A549 treated with dexamethasone at 1 μM for 4 hours (cell line): ENCODE results near the gene AFMID. TPM values are rescaled to one million over a fixed set of nuclear protein-coding genes. Genes with fewer than 3 reads are reported as not detected.

Experiments
- total RNA-seq: library from RNA; stranded (reverse); fragments of 200-300 nt; extraction: Qiagen RNA extraction; gene quantifications from 5 replicates; pipeline ENCODE4 v1.2.3, GENCODE V29; 2022

Gene AFMID
- total RNA-seq = 37.6 to 51.2 TPM (median 41.4 TPM) in 5 replicates

GRCh38 chr17:78186692-78187595, at the start of gene AFMID, which contains the start of gene TK1:
Gene AFMID (plus strand): TSS chr17:78187362. CDS start chr17:78187371, 9 bp downstream.
Gene TK1 (minus strand): TSS chr17:78187052. CDS start chr17:78186994, 58 bp downstream.

GRCh38 chr17:78168242-78168902, 18.8 kb upstream of the AFMID start, which contains the start of gene SYNGR2:
Gene SYNGR2 (plus strand): TSS chr17:78168581. CDS start chr17:78168617, 36 bp downstream.

DNA sequence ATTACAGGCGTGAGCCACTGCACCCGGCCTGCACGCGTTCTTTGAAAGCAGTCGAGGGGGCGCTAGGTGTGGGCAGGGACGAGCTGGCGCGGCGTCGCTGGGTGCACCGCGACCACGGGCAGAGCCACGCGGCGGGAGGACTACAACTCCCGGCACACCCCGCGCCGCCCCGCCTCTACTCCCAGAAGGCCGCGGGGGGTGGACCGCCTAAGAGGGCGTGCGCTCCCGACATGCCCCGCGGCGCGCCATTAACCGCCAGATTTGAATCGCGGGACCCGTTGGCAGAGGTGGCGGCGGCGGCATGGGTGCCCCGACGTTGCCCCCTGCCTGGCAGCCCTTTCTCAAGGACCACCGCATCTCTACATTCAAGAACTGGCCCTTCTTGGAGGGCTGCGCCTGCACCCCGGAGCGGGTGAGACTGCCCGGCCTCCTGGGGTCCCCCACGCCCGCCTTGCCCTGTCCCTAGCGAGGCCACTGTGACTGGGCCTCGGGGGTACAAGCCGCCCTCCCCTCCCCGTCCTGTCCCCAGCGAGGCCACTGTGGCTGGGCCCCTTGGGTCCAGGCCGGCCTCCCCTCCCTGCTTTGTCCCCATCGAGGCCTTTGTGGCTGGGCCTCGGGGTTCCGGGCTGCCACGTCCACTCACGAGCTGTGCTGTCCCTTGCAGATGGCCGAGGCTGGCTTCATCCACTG, 27.0 kb downstream of the AFMID start, which contains the start of gene BIRC5:
TSS of gene BIRC5 (plus strand) at position 238 of the 690 bp plus-strand sequence. CDS start at position 302, 64 bp downstream.

DNA sequence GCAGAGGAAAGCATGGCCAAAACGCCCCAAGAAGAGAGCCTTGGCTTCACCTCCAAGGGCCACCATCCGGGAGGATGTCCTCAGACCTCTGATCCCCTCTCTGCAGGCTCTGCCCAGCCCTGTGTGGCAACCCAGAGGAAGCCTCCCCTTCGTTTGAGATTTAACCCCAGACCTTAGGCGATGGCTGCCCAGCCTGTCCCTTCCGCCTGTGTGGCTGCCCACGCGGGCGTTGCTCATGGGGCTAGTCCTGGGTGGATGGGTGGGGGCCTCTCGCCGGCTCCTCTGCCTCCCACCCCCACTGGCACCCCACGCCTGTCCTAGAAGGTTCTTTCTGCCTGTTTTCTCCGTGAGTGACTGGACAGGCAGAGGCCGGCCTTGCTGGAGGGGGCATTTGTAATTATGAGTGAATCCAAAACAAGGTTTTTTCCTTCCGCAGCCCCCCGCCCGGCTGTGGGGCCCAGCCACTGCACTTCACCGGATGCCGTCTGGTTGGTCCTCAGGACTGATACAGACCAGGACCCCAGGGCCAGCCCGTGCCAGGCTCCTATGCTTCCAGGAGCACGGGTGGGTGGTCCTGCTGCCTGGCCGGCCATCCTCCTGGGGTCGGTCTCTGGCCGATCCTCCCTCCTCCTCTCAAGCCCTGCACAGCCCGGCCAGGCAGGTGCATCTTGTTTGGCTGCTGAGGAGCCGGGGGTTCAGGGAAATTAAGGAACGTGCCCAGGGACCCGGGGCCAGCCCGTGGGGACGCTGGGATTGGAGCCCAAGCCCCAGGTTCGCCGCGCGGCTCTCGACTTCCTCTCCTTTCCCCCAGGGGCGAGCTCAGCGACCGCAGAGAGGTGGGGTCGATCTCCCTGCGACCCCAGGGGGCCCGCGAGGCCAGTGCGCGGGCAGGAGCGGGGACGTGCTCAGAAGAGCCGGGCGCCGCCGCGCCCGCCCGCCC, 44.1 kb downstream of the AFMID start, which contains the start of gene TMEM235:
TSS of gene TMEM235 (plus strand) at position 636 of the 940 bp plus-strand sequence. CDS start 393 bp downstream, outside the sequence.

Other genes with a start within 250 kb of the AFMID start
- gene TNRC6C, start 228.7 kb upstream of the AFMID start, total RNA-seq = 1.5 to 3.9 TPM (median 3.4 TPM) in 5 replicates
- gene TMC6, start 58.6 kb upstream of the AFMID start, total RNA-seq = 6.9 to 11.5 TPM (median 10.3 TPM) in 5 replicates
- gene TMC8, start 56.6 kb upstream of the AFMID start, total RNA-seq = 0.14 to 0.45 TPM (median 0.18 TPM) in 5 replicates
- gene C17orf99, start 41.0 kb upstream of the AFMID start, total RNA-seq = not detected in 5 replicates
- gene SYNGR2, start 18.8 kb upstream of the AFMID start, total RNA-seq = 114 to 204 TPM (median 178 TPM) in 5 replicates
- 193 to 278 TPM (median 209 TPM) in 5 replicates for gene TK1, start 310 bp upstream of the AFMID start, total RNA-seq
- 94.4 to 106 TPM (median 104 TPM) in 5 replicates for gene BIRC5, start 26.9 kb downstream of the AFMID start, total RNA-seq
- not detected in 5 replicates for gene TMEM235, start 44.3 kb downstream of the AFMID start, total RNA-seq
- gene SOCS3, start 172.7 kb downstream of the AFMID start, total RNA-seq = 24.9 to 33.0 TPM (median 30.6 TPM) in 5 replicates
- gene PGS1, start 191.3 kb downstream of the AFMID start, total RNA-seq = 18.0 to 24.0 TPM (median 22.9 TPM) in 5 replicates